ENCODE data around the gene VMAC. TPM values are rescaled to one million over a fixed set of nuclear protein-coding genes. Genes with fewer than 3 reads are reported as not detected.

The VMAC gene
- total RNA-seq, 2 experiments from 2014 or later = 15.6 to 17.5 TPM

GRCh38 chr19:5950741-5951140 is 46.1 kb downstream of the VMAC start:
- no peaks in the 10 kb centered on the region for H3K9me3 Mint-ChIP-seq
- peak overlapping the region; percentile 84 for H3K27ac Mint-ChIP-seq
- peak overlapping the region; percentile 56 for H3K4me3 Mint-ChIP-seq
- DNase-seq (no peak), ATAC-seq (ENCODE audit: low read depth) (no peak)
- H3K4me1 Mint-ChIP-seq = peaks cover 70% of the 10 kb centered on the region
- POLR2A ChIA-PET = no interaction called here
- H3K27me3 Mint-ChIP-seq = no peaks in the 10 kb centered on the region
- H3K36me3 Mint-ChIP-seq = peaks cover 15% of the 10 kb centered on the region

DNA sequence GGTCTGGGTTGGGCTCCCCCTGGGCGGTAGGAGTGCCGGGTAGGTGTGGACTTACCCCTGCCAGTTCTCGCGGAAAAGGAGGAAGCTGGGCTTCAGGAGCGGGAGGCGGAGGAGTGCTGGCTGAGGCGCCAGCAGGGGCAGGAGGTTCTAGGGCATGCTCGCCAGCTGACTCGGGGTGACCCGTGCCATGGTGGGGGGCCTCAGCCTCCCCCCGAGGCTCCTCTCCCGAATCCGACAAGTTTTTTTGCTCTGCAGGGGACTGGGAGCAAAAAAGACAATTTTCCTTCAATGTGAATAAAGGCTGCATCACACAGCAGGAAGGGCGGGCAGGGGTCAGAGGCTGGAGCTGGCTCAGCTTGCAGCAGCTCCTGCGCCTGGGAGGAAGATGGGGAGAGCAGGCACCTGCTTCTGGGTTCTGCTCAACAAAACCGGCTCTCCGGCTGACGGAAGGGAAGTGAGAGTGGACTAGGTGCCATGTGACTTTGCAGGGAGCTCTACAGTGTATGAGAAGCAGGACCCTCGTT is 46.7 kb downstream of the VMAC start:
- Mint-ChIP-seq H3K27me3 (no peaks in the 10 kb centered on the region), H3K9me3 (no peaks in the 10 kb centered on the region), H3K4me3 (no peak overlapping the region), H3K36me3 (peaks cover 15% of the 10 kb centered on the region), H3K27ac (peak overlapping the region; percentile 61), H3K4me1 (peaks cover 75% of the 10 kb centered on the region)
- ATAC-seq (ENCODE audit: low read depth) (no peak), DNase-seq (no peak)
- POLR2A ChIA-PET = interaction anchor here (1.4 kb wide), 1 partner anchor 9 kb away, joined by 4 read pairs; no protein-coding TSS in a partner anchor

- DNase-seq (no peak), ATAC-seq (ENCODE audit: low read depth) (no peak)
- Mint-ChIP-seq H3K27me3 (no peaks in the 10 kb centered on the region), H3K36me3 (peaks cover 15% of the 10 kb centered on the region), H3K4me3 (peak overlapping the region; percentile 74), H3K9me3 (no peaks in the 10 kb centered on the region), H3K4me1 (peaks cover 73% of the 10 kb centered on the region), H3K27ac (peak overlapping the region; percentile 92)
- POLR2A ChIA-PET = interaction anchor here (1.1 to 2.0 kb wide), 5 partner anchors 8 to 49 kb away, joined by 4 to 7 read pairs (median 5); partner anchors contain the start of genes NDUFA11 and VMAC
These were observed 47.7 kb downstream of the VMAC start for GRCh38 chr19:5952193-5953029.

GRCh38 chr19:5953030-5953589 is 48.4 kb downstream of the VMAC start:
- ATAC-seq (ENCODE audit: low read depth) = no peak

GRCh38 chr19:5953680-5954213 is 49.1 kb downstream of the VMAC start:
- peaks cover 12% of the 10 kb centered on the region for H3K36me3 Mint-ChIP-seq
- ATAC-seq (ENCODE audit: low read depth) (peak; percentile 27), DNase-seq (no peak)
- POLR2A ChIA-PET = interaction anchor here (1.1 to 2.0 kb wide), 4 partner anchors 8 to 50 kb away, joined by 5 to 7 read pairs (median 5); partner anchors contain the start of genes NDUFA11 and VMAC
- no peaks in the 10 kb centered on the region for H3K9me3 Mint-ChIP-seq
- H3K4me3 Mint-ChIP-seq = peak overlapping the region; percentile 74
- H3K27me3 Mint-ChIP-seq = no peaks in the 10 kb centered on the region
- peak overlapping the region; percentile 92 for H3K27ac Mint-ChIP-seq
- H3K4me1 Mint-ChIP-seq = peaks cover 70% of the 10 kb centered on the region

More at GRCh38 chr19:5953030-5953589, 48.4 kb downstream of the VMAC start:
- POLR2A ChIA-PET = interaction anchor here (1.1 to 2.0 kb wide), 4 partner anchors 9 to 49 kb away, joined by 5 to 7 read pairs (median 5); partner anchors contain the start of genes NDUFA11 and VMAC
- Mint-ChIP-seq H3K9me3 (no peaks in the 10 kb centered on the region), H3K36me3 (peaks cover 12% of the 10 kb centered on the region), H3K27me3 (no peaks in the 10 kb centered on the region), H3K27ac (peak overlapping the region; percentile 92), H3K4me1 (peaks cover 74% of the 10 kb centered on the region), H3K4me3 (peak overlapping the region; percentile 74)
- no peak for DNase-seq

DNA sequence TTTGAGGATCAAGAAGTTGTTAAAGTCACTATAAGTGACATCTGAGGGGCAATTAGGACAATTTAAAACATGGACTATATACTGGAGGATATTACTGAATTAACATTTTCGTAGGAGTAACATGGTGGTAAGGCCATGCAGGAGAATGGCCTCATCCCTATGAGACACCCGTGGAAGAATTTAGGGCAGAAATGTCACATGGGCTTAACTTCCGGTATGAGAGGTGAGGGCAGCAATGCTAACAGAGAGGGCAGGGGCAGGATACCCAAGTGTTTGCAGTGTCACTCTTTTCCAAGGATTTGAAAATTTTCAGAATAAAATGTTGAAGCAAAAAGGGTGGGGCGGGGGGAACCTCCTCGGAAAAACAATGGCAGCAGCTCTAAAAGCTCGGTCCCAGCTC is 49.6 kb downstream of the VMAC start:
- H3K9me3 Mint-ChIP-seq = no peaks in the 10 kb centered on the region
- no peak for DNase-seq
- no peak for ATAC-seq (ENCODE audit: low read depth)
- H3K4me1 Mint-ChIP-seq = peaks cover 68% of the 10 kb centered on the region
- peaks cover 12% of the 10 kb centered on the region for H3K36me3 Mint-ChIP-seq
- peak overlapping the region; percentile 92 for H3K27ac Mint-ChIP-seq
- POLR2A ChIA-PET = interaction anchor here (1.8 kb wide), 1 partner anchor 14 kb away, joined by 5 read pairs; no protein-coding TSS in a partner anchor
- peak overlapping the region; percentile 74 for H3K4me3 Mint-ChIP-seq
- no peaks in the 10 kb centered on the region for H3K27me3 Mint-ChIP-seq

GRCh38 chr19:5955636-5955935 is 50.9 kb downstream of the VMAC start:
- Mint-ChIP-seq H3K4me3 (no peak overlapping the region), H3K27ac (no peak overlapping the region), H3K27me3 (no peaks in the 10 kb centered on the region), H3K36me3 (peaks cover 9% of the 10 kb centered on the region), H3K9me3 (no peaks in the 10 kb centered on the region), H3K4me1 (peaks cover 60% of the 10 kb centered on the region)
- POLR2A ChIA-PET = no interaction called here
- ATAC-seq (ENCODE audit: low read depth) (no peak), DNase-seq (no peak)

GRCh38 chr19:5956323-5956722 is 51.7 kb downstream of the VMAC start:
- H3K27ac Mint-ChIP-seq = peak overlapping the region; percentile 13
- peaks cover 58% of the 10 kb centered on the region for H3K4me1 Mint-ChIP-seq
- no peaks in the 10 kb centered on the region for H3K27me3 Mint-ChIP-seq
- DNase-seq (no peak), ATAC-seq (ENCODE audit: low read depth) (no peak)
- no peak overlapping the region for H3K4me3 Mint-ChIP-seq
- peaks cover 7% of the 10 kb centered on the region for H3K36me3 Mint-ChIP-seq
- no peaks in the 10 kb centered on the region for H3K9me3 Mint-ChIP-seq
- POLR2A ChIA-PET = interaction anchor here (1.4 kb wide), 1 partner anchor 22 kb away, joined by 3 read pairs; the partner anchor contains the start of gene RANBP3

GRCh38 chr19:5956728-5957127 is 52.1 kb downstream of the VMAC start:
- H3K4me3 Mint-ChIP-seq = no peak overlapping the region
- H3K9me3 Mint-ChIP-seq = no peaks in the 10 kb centered on the region
- POLR2A ChIA-PET = interaction anchor here (1.4 kb wide), 1 partner anchor 21 kb away, joined by 3 read pairs; the partner anchor contains the start of gene RANBP3
- no peaks in the 10 kb centered on the region for H3K27me3 Mint-ChIP-seq
- ATAC-seq (ENCODE audit: low read depth) = no peak
- no peak overlapping the region for H3K27ac Mint-ChIP-seq
- peaks cover 57% of the 10 kb centered on the region for H3K4me1 Mint-ChIP-seq
- H3K36me3 Mint-ChIP-seq = peaks cover 6% of the 10 kb centered on the region
- no peak for DNase-seq

DNA sequence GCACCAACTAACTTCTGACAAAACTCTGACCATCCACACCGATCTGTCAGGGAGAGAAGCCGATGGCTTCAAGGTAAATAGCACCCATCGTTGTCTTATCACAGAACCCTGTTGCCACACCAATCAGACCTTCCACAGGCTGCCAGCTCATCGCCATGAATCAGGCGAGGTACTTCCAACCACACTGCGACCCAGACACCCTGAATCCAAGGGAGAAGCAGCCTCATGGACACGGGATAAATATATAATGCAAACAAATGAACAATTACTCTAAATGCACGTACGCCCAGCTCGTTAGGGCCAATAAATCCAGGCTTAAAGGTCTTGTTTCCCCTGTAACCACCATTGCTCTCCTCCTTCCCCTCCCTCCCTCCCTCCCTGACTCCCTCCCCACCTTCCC is 52.5 kb downstream of the VMAC start:
- no peak overlapping the region for H3K27ac Mint-ChIP-seq
- POLR2A ChIA-PET = interaction anchor here (1.4 kb wide), 1 partner anchor 21 kb away, joined by 3 read pairs; the partner anchor contains the start of gene RANBP3
- no peak overlapping the region for H3K4me3 Mint-ChIP-seq

GRCh38 chr19:5958074-5958850 is 53.6 kb downstream of the VMAC start:
- DNase-seq = no peak
- no peaks in the 10 kb centered on the region for H3K27me3 Mint-ChIP-seq
- H3K27ac Mint-ChIP-seq = peak overlapping the region; percentile 77
- ATAC-seq (ENCODE audit: low read depth) = no peak
- no peaks in the 10 kb centered on the region for H3K9me3 Mint-ChIP-seq
- POLR2A ChIA-PET = interaction anchor here (0.5 kb wide), 1 partner anchor 1598 kb away, joined by 3 read pairs; no protein-coding TSS in a partner anchor
- H3K36me3 Mint-ChIP-seq = peaks cover 6% of the 10 kb centered on the region
- peaks cover 59% of the 10 kb centered on the region for H3K4me1 Mint-ChIP-seq
- no peak overlapping the region for H3K4me3 Mint-ChIP-seq

More for the DNA sequence above, 52.5 kb downstream of the VMAC start:
- Mint-ChIP-seq H3K27me3 (no peaks in the 10 kb centered on the region), H3K36me3 (peaks cover 6% of the 10 kb centered on the region), H3K4me1 (peaks cover 60% of the 10 kb centered on the region), H3K9me3 (no peaks in the 10 kb centered on the region)
- ATAC-seq (ENCODE audit: low read depth) (no peak), DNase-seq (no peak)

- peak overlapping the region; percentile 39 for H3K27ac Mint-ChIP-seq
- no peak for ATAC-seq (ENCODE audit: low read depth)
- H3K27me3 Mint-ChIP-seq = no peaks in the 10 kb centered on the region
- H3K36me3 Mint-ChIP-seq = peaks cover 6% of the 10 kb centered on the region
- H3K4me1 Mint-ChIP-seq = peaks cover 54% of the 10 kb centered on the region
- no peaks in the 10 kb centered on the region for H3K9me3 Mint-ChIP-seq
- POLR2A ChIA-PET = interaction anchor here (0.5 kb wide), 1 partner anchor 1597 kb away, joined by 3 read pairs; no protein-coding TSS in a partner anchor
- H3K4me3 Mint-ChIP-seq = no peak overlapping the region
- DNase-seq = no peak
These were observed 54.1 kb downstream of the VMAC start for GRCh38 chr19:5958851-5959122.
